GM21786 (cell line): Measurements from ENCODE around the gene KCNMA1.

Source experiments
- ATAC-seq: cut with Tn5 transposase; IDR thresholded peaks from one replicate; pipeline ENCODE4 v1.9.1; 2021; ENCODE audit not compliant: unreplicated experiment

Gene KCNMA1

GRCh38 chr10:77146712-77147336 is 490.8 kb downstream of the KCNMA1 start:
- no peak for ATAC-seq

DNA sequence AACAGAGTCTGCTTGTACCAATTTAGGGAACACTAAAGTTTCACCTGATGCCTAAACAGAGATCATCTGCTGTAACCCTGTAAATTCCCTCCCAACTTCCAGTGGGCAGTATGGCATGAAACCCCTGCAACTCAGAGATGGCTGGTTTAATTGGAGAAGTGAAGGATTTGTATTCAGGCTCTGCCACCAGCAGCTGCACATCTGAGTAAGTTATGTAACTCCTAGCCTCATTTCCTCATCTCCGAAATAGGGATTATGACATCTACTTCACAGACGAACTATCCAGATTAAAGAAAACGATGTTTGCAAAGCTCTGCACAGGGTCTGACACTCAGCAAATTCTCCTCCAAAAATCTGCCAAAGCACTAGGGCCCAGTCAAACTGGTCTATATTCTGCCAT is 493.0 kb downstream of the KCNMA1 start:
- no peak for ATAC-seq

- ATAC-seq, result no peak
Observed at GRCh38 chr10:77139252-77140160, 498.1 kb downstream of the KCNMA1 start.

GRCh38 chr10:77138541-77138940 is 499.1 kb downstream of the KCNMA1 start:
- ATAC-seq, result no peak

DNA sequence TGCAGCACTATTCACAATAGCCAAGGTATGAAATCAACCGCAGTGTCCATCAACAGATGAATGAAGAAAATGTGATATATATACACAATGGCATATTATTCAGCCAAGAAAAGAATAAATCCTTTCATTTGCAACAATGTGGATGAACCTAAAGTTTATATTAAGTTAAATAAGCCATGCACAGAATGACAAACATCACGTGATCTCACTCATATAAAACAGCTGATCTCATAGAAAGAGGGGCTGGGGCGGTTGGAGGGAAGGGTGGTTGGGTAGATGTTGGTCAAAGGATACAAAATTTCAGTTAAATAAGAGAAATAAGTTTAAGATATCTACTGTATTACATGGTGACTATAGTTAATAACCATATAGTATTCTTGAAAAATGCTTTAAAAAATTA is 502.1 kb downstream of the KCNMA1 start:
- ATAC-seq, result no peak

GRCh38 chr10:77131214-77131613 is 506.4 kb downstream of the KCNMA1 start:
- ATAC-seq, result no peak

DNA sequence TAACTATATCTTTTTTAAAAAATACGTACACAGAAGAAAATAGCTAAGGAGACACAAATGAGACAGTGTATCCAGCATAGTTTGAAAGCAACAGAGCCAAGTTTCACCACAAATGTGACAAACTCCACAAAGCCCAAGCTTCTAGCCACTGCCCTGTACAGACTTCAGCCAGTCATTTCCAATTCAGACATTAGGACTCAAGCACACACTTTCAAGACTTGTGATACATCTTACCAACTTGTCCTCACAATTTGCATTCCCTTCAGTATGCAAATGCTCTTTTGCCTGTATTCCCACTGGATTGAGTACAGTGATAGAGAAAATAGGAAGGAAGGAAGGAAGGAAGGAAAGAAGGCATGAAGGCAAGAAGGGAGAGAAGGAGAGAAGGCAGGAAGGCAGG is 510.4 kb downstream of the KCNMA1 start:
- ATAC-seq, result no peak

DNA sequence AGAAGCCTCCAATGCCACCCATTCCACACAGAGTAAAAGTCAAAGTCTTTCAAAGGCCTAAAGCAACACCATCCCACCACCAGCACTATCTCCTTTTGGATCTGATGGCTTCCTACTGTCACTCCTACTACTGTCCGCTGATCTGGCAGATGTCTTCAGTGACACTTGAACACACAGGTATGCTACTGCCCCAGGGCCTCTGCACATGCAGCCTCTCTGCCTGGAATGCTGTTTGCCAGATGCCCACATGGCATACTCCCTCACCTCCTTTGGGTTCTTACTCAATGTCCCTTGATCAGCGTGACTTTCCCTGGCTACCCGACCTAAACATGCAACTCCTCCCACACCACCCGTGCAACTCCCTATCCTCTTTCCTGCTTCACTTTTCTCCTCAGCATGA is 512.4 kb downstream of the KCNMA1 start:
- ATAC-seq, result no peak

- ATAC-seq, result no peak
Observed at GRCh38 chr10:77123330-77123729, 514.3 kb downstream of the KCNMA1 start.

DNA sequence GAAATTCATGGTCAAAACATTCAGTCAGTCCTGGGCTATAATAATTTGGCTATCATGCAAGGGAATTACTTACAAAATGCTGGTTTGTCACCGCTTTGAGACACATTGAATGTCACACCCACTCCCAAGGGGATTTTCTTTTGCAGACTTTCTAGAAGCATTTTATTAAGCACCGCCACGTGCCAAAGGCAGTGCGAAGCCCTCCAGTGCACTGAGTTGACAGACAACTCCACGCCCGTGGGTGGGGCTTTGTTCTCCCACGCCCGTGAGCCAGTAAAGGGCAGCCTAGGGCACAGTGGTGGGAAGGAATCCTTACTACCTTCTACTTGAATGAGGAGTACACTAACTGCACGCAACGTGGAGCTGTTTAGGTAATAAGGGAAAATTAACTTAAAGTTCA is 515.8 kb downstream of the KCNMA1 start:
- ATAC-seq, result no peak

DNA sequence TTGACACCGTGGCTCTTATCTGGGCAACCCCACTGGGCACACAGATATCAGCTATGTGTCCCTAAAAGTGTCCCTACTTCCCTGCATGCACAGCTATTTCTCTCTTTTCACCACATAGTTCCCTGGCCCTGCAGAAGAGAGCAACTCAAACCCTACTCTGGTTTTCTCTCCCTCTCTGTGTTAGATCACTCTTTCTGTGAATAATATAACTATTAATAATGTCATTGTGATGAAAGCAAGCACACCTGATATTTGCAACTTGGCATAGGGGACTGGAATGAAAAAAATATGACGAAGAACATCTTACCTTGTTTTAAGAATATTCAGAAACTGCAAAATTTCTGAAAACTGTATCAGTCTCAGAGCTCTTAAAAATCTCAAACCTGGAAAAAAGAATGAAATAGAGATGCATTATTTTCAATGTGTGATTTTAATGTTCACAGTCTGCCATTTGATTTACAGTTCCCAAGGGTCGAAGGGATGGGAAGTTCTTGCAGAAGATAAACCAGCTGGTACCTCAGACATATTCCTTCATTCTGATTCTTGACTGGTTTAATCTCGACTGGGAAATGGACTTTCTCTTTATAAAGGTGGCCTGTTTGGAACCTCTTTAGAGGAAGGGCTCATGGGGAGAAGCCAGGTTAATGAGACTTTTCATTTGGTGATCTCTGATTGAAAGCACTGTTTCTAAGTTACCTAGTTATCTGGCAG is 516.8 kb downstream of the KCNMA1 start:
- no peak for ATAC-seq

GRCh38 chr10:77120012-77120411 is 517.6 kb downstream of the KCNMA1 start:
- no peak for ATAC-seq

- ATAC-seq, result no peak
Observed at GRCh38 chr10:77118603-77119282, 518.9 kb downstream of the KCNMA1 start.

GRCh38 chr10:77117501-77117900 is 520.1 kb downstream of the KCNMA1 start:
- no peak for ATAC-seq

- no peak for ATAC-seq
Observed at GRCh38 chr10:77116904-77117303, 520.7 kb downstream of the KCNMA1 start.

GRCh38 chr10:77114181-77114821 is 523.3 kb downstream of the KCNMA1 start:
- ATAC-seq, result no peak

GRCh38 chr10:77111611-77112550 is 525.7 kb downstream of the KCNMA1 start:
- ATAC-seq, result no peak

DNA sequence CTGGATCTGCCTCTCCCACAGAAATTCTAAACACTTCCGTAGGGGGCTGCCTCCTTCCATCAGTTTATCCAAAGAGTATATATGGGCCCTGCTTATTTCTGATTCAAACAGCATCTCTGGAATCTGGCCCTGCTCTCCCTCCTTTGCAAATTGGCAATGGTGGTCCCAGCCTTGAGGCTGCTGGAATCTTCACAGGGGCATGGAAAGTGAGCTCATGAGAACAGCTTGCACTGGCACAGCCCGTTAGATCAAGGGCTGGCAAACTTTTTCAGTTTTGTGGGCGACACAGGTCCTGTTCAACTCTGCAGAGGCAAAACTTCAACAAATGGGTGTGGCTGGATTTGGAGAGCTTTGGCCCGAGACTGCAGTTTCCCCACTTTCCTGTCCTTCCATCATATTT is 526.9 kb downstream of the KCNMA1 start:
- no peak for ATAC-seq

GRCh38 chr10:77109351-77109994 is 528.1 kb downstream of the KCNMA1 start:
- no peak for ATAC-seq
